SW480 (cell line): ENCODE measurements around the gene TMED6.

Experiments
- DNase-seq: peaks from one replicate; pipeline ENCODE4 v3.0.0-alpha.2; 2016; ENCODE audit warnings: low spot score

The TMED6 gene

DNA sequence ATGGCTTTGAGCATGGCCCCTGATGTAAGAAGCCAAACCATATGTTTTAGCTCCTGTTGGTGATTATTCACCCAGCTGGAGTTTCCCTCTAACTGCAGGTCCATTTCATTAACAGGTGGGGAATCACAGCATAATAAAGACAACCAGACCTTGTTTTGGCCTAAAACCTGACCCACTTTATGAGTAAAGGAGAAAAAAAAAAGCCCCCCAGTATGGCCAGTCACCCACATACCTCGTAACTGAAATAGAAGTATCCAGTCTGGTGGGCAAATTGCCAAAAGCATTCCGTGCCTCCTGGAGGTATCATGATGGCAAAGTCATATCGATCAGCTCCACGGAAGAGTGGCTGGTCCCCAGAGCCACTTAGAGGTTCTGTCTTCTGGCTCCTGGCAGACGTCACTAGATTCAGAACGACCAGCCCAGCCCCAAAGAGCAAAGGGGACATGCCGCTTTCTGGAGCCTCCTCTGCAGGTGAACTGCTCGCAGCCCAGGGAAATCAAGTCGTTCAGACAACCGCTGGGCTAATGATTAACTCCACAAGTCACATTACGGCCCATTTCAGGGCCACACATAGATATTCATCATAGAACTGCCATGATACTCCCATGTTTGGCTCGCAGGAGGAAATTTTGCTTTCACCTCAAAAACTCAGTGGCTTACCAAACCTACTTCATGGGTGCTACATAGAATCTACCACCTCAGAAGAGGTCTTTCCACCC is at the start of gene TMED6:
Gene TMED6, minus strand, starts transcription at position 478 of the 719 bp plus-strand sequence. Its CDS starts 33 bp downstream, at position 445.
- peak; percentile 78 for DNase-seq

DNA sequence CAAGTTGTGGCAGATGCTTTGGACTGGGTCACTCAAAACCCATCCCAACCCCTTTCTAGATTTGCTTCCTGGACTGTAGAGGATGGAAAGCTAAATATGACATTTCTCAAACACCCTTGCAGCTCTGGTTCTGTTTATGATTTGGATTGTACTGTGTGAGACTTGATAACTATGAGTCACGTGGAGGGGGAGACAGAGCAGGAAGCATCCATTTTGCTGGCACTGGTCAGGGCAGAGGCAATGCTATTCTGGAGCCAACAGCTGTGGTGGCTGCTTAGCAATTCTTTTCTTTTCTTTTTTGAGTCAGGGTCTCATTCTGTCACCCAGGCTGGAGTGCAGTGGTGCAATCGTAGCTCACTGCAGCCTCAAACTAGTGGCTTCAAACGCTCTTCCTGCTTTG is 47.8 kb upstream of the TMED6 start:
- DNase-seq = no peak

DNA sequence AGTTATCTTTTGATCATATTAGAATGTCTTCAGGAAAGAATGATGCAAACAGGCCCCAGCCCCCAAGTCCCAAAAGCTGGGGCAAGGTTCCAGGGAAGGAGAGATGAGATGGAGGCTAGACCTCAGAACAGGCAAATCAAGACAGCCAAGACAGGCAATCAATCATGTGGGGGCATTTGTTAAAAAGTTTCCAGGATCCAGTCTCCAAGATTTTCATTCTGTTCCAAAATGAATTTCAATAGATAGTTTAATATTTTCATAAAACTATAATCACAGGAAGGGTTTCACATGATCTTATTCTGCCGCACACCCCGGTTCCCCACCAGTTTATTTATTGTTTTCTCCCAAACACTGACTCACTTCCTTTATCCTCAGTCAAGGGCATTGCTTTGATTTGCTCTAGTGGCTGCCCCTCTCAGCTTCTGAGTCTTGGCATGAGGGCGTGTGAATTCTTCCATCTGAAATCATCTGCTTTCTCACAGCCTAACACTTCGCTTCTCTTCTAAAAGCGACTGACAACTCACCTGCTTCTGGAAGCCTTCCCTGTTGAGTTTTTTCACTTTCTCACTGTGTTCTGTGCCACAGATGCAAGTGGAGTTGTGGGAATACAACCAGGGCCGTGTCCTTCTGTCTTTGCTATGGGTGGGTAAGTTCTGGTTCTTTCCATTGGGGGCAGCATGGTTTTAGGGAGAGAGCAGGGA is 46.4 kb upstream of the TMED6 start:
- DNase-seq = peak; percentile 92

DNA sequence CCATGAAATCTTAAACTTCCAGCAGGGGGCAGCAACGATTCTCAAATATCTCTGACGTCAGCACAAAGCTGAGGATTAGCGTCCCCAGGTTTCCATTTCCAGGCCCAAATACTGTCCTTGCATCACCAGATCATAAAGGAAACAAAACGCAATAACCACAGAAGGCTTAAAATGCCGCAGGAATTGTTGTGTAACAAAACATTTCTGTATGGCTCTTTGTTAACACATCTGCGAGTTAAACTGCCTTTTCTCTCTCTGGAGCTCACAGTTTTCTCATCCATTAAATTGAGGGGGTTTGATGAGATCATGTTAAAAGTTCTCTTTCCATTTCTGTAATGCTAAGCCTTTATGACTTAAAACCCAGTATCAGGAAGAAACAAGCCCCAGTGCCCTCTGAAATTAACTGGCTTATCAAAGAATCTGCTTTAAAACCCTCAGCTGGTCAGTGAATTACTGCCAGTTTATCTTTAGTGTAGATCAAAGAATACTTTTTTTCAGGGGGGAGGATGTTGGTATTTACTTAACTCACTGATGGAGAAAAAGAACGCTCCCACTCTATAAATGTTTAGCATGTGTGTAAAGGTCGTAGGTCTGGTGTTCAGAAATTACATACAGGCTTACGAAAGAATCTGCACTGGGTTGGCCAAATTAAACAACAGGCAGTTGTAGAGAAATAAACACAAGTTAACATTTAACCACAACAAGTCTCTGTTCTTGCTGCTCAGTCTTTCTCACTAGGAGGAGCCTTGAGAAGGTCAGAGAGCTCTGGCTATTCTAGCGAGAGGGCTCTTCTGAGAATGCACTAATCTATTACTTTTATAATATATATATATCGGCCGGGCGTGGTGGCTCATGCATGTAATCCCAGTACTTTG is 44.8 kb upstream of the TMED6 start:
- peak; percentile 97 for DNase-seq

DNA sequence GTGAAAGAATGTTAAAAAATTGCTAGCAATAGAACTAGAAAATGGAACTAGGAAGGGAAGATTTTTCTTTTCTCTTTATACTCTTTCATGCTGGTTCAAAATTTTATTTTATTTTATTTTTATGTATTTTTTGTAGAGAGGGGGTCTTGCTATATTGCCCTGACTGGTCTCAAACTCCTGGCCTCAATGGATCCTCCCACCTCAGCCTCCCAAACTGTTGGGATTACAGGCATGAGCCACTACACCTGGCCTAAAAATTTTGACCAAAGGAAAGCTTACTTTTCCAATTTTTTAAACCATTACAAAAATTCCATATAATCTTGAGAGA is 44.2 kb upstream of the TMED6 start:
- no peak for DNase-seq

DNA sequence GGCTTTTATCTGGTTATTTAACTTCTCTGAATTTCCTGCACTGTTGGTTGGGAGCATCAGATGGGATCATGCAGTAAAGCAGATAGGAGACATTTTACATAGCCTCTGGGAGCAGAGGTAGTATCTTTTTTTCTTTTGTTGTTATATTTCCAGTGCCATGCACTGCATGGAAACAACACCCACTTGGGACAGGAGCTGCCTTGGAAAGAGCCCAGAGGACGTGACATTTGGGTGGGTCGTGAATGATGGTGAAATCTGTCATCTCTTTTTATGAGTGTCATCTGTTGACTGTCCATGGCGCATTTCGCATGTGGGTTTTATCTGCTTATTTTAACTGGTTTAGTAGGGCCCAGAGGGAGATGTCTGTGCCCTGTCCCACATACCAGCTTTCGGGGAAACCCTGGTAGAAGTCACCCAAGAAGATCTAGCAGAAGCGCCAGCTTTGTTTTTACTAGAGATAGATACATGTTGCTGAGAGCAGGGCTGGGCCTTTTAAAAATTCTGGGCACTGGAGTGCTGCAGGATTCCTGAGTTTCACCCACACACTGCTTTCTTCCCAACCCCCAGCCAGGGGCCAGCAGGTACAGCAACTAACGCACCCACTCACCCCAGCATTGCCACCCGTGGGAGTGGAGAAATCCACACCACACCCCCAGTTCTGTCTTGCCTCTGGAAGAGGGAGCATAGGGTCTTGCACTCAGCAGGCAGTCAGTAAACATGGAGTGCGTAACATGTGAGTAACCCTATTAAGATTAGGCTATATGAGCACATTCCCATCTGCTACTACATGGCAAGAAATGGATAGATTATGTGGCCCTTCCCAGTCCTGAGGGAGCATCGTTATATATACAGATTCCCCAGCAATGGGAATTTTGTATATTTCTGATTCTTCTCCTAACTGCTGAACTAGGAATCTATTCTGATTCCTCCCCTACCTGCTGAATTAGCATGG is 42.6 kb upstream of the TMED6 start:
- DNase-seq = no peak

DNA sequence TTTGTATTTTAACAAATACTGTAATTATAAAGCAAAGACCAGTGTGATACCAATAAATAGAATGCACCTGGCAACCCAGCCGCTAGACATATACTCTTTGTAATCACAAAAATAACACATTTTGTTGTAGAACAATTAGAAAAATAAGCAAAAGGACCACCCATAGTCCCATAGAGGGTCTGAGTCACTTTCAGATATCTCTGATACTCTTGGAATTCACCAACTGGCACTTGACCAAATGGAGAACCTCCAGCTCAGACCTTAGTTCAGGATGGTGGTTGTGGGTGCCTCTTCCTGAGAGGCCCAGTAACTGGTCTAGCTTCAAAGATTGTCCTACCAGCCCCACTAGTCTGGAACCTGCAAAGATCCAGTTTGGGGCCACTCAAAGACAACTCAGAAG is 35.0 kb upstream of the TMED6 start:
- no peak for DNase-seq

DNA sequence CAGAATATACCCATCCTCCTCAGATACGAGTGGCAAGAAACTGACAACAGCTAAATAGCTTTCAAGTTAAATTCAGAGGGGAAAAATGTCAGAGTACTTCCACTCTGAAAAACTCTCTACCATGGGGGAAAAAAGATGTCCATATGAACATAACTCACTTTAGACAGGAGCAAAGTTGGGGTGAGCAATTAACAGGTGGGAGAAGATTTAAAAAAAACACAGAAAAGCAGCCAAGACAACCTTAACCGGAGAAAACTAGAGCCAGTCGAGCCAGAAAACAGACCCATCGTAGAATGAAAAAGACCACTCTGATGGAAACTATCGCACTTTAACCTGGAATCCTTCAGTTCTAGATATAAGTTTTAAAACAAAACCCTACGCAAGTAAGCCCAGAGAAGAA is 33.4 kb upstream of the TMED6 start:
- no peak for DNase-seq

DNA sequence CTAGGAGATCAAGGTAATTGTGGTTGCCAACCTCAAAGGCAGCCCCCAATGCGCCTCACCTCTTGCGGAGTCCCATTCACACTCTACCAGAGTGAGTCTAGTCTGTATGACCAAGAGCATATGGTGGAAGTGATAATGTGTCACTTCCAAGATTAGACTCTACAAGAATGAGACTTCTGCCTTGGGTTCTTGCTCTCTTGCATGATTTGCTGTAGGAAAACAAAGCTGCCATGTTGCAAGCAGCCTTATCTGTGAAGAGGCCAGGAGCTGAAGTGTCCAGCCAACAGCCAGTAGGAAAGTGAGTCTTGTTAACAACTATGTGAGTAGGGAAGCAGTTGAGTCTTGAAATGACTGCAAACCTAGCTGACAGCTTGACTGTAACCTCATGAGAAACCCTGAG is 30.8 kb upstream of the TMED6 start:
- no peak for DNase-seq

DNA sequence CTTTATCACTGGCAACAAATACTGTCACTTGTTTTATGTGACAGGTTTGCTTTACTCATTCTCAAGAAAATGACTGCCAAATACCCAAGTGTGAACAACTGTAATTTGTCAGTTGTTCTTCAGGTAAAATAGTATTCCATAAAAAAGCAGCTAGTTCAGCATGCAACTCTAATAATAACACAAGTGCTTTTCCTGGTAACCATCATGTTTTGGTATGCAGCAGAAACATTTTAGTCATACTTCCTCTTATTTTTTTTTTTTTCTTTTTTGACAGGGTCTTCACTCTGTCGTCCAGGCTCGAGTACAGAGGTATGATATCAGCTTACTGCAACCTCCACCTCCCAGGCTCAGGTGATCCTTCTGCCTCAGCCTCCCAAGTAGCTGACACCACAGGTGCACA is 29.6 kb upstream of the TMED6 start:
- no peak for DNase-seq

DNA sequence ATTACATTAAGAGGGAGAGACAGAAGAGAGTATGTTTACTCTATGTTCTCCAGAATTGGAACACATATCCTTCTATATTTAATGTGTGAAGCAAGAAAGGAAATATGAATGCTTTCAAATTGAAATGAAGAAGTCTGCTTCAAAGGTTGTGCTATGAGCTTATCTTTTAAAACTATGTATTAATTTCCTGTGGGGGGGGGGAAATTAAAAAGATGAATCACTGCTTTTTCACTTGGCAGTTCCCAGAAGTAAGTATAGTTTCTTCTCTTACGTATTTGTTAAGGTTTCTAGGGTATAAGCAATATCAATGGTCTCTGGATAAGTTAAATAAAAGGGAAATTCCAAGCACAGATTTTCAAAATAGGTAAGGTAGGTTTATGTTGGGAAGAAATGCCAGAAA is 27.2 kb upstream of the TMED6 start:
- no peak for DNase-seq

DNA sequence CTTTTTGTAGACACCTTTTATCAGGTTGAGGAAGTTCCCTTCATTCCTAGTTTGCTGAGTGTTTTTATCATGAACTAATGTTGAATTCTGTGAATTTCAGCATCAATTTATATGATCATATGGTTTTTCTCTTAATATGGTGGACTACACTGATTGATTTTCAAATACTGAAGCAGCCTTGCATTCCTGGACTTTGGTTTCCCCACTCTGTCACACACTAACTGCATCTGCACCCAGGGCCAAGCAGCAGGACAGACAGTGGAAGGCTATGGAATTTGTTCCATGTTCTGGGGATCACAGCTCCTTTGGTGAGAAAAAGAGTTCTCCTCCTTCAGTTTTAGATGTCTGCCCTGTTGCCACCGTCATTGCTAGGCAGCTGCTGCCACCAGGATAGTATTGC is 26.4 kb upstream of the TMED6 start:
- DNase-seq = no peak

DNA sequence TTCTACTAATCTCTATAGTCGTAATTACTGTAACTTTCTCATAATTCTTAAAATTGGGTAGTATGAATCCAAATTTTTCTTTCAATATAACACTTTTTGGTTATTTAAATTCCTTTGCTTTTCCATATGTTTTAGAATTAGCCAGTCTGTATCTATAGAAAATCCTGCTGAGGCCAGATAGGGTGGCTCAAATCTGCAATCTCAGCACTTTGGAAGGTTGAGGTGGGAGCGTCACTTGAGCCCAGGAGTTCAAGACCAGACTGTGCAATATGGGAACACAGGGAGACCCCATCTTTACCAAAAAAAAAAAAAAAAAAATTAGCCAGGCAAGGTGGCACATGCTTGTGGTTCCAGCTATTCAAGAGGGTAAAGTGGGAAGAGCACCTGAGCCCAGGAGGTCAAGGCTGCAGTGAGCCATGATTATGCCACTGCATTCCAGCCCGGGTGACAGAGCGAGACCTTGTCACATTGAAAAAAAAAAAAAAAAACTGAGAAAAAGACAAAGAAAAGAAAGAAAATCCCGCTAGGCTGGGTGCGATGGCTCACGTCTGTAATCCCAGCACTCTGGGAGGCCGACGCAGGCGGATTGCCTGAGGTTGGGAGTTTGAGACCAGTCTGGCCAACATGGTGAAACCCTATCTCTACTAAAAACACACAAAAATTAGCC is 24.9 kb upstream of the TMED6 start:
- no peak for DNase-seq

DNA sequence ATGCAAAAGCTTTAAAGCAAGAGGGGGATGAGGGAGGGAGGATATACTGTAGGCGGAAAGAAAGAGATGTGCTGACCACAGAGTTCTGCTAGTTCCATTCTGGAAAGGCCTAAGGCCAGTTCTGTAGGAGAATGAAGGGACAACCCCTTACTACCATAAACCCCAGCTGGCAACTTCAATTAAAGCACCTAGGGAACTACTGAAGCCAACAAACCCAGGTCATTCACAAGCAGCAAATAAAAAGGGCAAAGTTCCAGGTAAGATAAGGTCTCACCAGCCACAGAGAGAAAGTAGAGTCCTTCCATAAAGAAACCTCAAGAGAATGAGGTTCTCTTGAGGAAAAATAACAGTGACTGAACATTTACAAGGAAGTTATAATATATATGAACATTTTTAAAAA is 21.4 kb upstream of the TMED6 start:
- no peak for DNase-seq

DNA sequence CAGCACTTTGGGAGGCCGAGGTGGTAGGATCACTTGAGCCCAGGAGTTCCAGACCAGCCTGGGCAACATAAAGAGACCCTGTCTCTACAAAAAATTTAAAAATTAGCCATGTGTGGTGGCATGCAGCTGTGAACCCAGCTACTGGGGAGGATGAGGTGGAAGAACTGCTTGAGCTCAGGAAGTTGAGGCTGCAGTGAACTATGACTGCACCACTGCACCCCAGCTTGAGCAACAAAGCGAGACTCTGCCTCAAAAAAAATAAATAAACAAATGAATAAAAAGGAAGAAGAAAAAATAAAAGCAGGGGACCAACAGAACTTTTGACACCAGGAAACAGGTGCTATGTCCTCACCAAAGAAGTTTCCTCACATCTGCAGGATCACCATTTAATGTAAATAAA is 20.0 kb upstream of the TMED6 start:
- DNase-seq = no peak

DNA sequence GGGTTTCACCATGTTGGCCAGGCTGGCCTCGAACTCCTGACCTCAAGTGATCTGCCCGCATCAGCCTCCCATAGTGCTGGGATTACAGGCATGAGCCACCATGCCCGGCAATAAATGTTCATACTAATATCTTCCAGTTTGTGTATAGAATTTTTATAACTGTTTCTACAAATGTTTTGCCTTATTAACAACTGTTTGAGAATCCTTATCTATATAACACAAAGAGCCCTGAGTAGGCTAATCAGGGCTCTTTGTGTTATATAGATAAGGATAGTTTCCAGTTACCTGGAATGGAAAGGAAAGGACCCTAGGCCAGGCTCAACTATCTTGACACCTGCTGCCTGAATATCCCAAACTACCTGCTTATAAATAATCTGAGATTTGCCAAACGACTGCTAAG is 17.3 kb upstream of the TMED6 start:
- no peak for DNase-seq

DNA sequence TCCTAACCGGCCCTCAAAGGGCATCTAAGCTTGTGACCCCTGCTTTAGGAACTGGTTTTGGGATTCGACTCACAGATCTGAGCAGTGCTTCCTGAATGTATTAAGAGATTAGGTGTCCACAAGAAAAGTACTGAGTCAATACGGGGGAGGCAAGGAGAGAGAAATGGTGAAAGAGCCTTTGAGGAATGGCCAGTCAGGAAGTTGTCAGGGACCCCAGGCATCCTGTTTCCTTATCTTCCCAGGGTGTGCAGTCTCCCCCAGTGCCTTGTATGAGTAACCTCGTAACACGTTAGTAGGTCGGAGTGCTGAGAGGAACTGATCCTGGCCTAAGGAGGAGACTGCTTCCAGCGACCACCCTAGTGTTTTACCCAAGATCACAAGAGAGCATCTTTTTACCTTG is 16.4 kb upstream of the TMED6 start:
- DNase-seq = no peak

DNA sequence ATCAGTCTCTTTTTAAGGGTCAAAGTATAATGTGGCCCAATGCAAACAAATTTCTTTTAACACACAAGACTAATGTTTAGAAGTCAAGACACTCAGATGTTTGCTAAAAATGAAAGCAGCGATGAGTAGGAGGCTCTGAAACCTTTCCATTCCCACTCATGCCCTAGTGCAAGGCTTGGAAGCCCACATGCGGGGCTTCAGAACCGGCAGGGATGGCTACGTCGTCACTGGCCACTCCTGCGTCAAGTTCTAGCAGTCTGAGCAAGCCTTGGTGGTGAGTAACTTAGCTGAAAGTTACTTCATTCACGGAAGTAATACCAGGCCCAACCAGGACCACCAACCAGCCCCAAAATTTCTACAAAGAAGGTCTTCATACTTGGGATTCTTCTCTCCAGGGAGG is 14.8 kb upstream of the TMED6 start:
- DNase-seq = no peak

DNA sequence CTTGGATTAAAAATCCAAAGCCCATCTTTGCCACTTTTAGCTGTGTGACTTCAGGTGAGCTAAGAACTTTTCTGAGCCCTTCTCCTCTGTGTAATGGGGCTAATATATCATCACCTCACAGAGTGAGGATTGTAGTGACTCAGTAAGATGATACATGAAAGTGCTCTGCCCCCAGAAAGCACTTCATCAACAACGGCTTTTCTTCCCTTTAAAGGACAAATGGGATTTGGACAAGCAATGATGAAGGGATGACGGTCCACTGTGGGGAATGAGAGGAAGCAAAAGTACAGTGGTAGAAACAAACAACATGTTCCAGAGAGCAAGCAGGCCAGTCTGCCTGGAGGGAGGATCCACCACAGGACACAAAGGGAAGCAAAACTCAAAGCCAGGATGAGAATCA is 14.3 kb upstream of the TMED6 start:
- DNase-seq = no peak

DNA sequence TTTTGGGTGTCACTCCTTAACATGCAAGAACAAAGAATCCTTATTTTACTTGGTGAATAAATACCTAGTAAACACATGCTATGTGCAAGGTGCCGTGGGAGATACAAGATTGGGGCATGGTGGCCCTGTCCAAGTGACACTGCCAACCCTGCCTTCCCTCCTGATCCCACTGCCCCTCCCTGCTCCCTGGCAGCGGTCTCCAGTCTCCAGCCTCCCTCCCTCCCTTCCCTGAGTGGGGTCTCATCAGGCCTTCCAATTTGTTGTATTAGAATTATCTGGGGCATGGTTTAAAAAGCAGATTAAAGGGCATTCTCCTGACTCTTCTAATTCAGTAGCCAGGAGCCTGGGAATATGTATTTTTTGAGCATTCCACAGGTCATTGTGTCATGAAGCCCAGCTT is 12.5 kb upstream of the TMED6 start:
- no peak for DNase-seq

DNA sequence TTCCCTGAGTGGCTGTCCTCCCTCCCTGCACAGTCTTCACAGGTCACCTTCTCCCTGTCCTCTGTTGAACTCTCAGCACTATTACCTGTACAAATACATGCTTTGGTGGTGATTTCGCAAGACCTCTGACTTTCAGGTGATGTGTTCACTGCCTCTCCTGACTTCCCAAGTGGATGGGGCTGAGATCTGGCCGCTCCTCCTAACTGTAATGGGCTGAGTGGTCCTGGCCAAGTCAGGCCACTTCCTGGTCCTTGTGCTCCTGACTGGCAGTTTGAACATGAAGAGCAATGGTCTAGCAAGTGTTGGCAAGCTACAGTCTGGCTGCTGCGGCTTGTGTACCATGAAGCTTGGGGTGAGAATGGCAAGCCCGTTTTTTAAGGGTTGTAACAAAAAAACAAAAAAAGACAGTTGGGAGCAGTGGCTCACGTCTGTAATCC is 11.7 kb upstream of the TMED6 start:
- no peak for DNase-seq
